Activated naive CD4-positive, alpha-beta T cell treated with Interleukin-2 at 50 U/mL for 16 hours (primary cell): Measurements from ENCODE around the gene CLDN18.

Experiments used
- DNase-seq: peaks from one replicate; pipeline ENCODE4 v3.0.0-alpha.2; 2020

Gene CLDN18

DNA sequence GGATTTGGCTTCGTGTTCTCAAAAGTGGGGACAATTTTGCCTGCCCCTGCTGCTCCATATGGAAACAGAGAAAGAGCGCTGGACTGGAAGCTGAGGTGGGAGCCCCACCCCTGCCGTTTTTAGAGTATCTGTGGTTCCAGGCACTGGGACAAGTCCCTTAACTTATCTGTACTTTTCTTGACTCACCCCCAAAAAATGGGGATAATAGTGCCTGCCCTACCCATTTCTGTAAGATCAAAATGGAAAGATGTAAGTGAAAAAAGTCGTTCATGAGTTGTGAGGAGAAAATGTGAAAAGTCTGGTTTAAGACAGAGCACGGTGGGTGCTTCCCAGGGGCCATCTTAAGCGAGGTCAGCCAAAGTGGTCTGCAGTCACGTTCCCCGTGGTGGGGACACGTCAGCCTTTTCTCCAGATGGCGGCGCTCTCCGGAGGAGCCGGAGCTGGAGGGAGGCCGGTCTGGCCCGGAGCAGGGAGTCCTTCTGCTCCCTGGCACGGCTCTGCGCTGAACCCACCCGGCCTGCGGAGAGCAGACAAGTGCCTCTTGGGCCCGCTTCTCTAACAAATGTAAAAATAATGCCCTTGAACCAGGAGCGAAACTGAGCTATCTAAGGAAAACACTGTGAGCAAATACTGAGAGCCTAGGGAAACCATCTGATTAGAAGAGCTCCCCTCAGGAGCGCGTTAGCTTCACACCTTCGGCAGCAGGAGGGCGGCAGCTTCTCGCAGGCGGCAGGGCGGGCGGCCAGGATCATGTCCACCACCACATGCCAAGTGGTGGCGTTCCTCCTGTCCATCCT is at the start of gene CLDN18:
CLDN18 (plus strand) TSS at position 690 of the 797 bp plus-strand sequence; CDS start at position 751, 61 bp downstream.
- no peak for DNase-seq

DNA sequence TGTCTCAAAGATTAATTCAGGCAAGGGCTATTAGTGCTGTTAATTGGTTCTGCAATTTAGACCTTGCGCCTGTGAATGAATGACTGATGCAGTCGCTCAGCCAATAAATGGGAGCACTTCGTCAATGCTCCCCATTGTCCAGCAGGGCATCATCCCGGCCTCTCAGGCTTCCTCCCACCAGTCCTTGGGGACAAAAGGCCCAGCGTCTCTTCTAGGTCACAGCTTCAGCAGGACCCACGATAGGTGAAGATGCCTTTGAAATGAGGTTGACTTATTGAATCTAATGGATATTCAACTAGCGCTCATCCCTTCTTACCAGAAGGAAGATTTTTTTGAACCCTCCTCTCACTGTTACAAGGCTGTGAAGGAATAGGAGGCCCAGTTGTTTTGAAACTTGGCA is 47.7 kb upstream of the CLDN18 start:
- no peak for DNase-seq

DNA sequence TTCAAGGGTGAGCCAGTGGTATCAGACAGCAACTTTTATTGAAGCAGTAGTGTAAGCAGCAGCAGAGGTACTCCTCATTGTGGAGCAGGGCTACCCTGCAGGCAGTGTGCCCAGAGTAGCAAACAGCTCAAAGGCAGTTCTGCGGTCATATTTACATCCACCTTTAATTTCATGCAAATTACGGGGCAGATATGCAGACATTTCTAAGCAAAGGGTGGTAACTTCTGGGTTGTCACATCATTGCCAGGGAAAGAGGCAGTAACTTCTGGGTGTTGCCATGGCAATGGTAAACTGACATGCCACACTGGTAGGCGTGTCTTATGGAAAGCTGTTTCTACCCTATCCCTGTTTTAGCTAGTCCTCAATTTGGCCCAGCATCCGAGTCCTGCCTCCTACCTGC is 46.5 kb upstream of the CLDN18 start:
- no peak for DNase-seq

DNA sequence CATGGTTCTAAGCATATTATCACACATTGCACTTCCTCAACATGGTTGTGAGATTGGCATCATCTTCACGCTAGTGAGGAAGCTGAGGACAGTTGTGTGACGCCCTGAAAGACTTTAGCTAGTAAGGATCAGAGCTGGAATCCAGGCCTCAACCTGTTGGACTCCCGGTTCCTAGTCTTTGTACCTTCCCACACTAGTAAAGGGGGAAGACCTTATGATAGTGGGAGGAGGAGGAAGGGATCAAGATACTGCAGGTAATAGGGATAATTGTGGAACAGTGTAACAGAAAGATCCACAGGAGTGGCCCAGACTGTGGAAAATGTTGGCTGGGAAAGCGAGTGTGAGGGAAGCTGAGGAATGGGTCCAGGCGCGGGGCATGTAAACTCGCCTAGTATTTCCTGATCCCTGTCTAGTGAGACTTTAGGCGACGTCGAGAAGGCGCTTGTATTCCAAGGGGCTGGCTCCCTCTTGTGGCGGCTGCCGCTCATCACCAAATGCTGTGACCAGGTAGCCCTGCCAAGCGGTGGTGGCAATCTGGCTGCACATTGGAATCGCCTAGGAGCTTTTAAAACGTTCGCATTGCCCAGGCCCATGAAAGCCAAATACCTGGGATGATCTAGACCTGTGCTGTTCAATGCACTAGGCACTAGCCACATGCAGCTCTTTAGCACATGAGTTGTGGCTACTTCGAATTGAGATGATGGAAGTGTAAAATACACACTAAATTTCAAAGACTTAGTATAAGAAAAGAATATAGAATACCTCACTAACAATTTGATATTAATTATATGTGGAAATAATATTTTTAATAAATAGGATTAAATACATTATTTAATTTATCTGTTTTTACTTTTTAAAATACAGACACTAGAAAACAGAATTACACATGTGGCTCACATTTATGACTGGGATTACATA is 38.8 kb upstream of the CLDN18 start:
- peak; percentile 50 for DNase-seq

DNA sequence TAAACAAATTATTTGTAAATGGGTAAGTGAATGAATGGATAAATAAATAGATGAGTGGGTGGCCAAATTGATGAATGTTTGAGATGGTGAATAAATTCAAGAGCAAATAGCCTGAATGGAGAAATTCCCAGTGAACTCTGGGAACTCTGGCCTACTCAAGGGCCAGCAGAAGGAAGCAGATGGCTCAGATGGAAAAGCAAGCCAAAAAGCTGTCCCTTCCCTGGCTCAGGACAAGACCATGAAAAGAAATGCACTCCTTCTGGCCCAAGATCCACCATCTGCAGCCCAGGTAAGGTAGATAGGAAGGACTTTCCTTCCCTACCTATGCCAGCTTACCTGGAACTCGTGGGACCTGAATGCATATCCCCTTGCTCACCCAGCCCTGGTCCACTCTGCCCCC is 37.6 kb upstream of the CLDN18 start:
- no peak for DNase-seq

DNA sequence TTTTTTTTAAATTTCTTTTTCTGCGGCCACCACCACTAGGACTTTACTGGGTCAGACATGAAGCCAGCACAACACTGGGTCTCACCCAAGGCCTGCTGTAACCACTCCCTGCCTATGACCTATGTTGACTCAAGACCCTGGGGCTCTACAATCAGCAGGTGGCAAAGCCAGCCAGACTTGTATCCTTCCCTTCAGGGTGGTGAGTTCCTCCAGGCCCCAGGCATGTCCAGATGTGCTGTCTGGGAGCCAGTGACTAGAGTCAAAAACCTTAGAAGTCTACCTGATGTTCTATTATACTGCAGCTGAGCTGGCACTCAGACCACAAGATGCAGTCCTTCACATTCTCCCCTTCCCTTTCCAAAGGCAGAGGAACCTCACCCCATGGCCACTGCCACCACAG is 31.6 kb upstream of the CLDN18 start:
- no peak for DNase-seq

DNA sequence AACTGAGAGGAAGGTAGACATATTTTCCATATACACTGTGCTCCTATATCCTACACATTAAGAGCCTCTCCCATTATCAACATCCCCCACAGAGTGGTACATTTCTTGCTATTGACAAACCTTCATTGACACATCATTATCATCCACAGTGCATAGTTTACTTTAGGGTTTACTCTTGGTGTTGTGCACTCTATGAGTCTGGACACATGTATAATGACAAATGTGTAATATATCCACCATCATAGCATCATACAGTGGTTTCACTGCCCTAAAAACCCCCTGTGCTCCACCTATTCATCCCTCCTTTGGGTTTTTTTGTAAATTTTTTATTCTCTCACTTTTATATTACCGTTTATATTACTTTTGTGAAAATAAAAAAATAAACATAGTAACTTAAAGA is 22.2 kb upstream of the CLDN18 start:
- no peak for DNase-seq

DNA sequence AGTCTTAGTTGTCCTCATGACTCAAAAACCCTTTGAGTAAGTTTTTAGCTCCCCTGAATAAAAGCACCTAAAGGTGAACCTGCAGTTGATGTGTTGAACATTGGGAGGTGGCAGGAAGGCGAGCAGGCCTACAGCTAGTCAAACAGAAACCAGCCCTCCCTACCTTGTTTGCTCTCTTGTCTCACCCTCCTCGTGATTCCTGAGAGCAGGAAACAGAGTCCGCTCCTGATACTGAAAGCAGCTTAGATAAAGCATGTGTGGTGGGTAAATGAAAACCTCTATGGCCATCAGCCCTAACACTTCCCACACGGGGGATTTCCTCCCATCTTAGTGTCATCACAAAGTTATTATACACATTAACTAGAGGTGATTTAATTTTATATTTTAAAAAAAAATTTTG is 21.8 kb upstream of the CLDN18 start:
- DNase-seq: no peak

DNA sequence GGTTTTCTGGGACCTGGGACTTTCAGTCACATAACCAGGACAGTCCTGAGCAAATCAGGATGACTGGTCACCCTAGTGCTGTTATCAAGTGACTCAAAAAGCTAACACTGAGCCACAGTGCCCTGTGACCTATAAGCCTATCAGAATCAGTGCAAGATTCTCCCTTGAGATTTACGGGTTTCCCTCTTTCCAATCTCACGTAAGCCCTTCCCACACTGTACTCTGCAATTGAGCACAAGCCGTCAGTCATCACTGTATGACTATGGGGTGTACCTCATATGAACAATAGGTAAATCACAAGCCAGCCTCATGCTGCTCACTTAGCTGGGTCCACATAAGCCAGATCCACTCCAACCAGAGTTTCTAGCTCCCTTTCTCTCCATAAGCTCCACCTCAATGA is 21.0 kb upstream of the CLDN18 start:
- DNase-seq: no peak

DNA sequence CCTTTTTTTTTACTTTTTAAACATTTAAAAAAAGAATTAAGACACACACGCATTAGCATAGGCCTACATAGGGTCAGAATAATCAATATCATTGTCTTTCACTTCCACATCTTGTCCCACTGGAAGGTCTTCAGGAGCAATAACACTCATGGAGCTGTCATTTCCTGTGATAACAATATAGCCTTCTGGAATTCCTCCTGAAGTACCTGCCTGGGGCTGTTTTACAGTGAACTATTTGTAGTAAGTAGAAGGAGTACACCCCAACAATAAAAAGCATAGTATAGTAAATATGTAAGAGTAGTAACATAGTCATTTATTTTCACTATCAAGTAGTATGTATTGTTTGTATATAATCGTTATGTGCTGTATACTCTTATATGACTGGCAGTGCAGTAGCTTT is 19.5 kb upstream of the CLDN18 start:
- DNase-seq: no peak

DNA sequence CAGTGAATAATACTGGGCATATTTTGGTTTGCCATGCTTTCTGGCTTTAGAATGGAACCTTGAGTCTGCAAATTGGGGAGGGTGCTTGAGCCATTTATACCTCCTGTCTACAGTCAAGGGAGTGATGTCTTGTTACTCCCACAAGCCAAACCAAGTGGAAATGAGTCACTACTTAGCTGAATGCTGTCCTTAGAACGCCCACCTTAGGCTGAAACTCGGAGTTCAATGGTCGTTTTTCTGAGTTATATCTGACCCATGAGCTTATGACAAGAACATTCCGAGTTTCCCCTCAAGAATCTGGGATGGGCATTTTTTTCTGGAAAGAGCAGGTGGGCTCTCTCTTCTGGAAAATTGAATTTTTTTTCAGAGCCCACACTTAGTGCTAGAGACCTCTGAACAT is 17.4 kb upstream of the CLDN18 start:
- no peak for DNase-seq

DNA sequence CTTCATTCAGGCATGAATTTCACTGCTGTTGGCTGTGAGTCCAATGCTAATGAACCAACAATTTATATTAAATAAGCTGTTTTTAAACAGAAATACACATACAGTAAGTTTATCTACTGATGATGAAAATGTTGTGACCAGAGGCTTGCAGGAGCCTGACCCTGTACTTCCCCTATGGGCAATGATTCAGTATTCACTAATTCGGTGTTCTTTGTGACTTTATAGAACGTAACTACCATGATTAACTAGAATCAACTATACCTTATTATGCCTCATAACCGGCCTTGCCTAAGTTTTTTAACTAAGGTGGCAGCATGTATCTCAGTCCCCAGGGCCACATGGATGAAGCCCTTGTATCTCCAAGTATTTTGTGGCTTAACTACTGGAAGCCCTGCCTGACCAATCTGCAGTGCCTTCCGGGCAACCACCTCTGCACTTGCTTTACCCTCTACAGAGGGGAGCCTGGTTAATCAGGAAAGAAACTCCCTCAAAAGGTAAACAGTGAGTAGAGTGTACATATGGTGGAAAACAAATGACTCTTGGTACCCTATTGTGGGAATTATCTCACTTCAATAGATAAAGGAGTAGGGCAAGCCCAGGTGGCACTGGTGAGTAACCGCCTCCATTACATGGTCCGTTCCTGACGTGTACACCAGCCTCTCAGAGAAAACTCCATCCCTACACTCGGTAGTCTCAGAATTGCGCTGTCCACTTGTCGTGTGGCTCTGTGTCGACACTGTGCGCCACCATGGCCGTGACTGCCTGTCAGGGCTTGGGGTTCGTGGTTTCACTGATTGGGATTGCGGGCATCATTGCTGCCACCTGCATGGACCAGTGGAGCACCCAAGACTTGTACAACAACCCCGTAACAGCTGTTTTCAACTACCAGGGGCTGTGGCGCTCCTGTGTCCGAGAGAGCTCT is 11.6 kb upstream of the CLDN18 start:
- no peak for DNase-seq

DNA sequence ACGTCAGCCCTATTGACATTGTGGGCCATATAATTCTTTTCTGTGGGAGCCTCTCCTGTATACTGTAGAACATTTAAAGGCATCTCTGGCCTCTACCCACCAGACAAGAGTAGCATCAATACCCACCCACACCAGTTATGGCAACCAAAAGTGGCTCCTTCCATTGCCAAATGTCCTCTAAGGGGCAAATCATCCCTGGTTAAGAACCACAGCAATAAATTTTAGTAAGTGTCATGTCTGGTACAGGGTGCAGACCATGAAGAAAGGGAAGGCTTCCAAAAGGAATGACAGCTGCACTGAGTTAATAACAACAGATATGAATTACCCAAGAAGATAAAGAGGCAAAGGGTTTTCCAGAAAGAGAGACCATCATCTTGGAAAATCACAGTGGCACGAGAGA is 6.9 kb upstream of the CLDN18 start:
- no peak for DNase-seq

DNA sequence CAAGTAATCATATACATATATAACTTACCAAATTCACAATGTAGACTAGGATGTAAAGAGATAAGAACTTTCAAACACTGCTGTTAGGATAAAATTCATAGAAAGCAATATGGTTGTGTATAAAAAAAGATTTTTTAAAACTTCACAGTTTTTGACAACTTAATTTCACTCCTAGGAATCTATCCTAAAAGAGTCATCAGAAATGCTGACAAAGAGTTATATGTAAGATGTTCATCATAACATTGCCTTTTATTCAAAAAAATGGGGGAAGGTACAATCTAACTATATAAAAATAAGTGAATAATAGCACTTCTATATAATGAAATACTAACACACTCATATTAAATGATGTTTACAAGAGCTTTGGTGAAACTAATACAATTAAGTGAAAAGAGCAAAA is 4.3 kb upstream of the CLDN18 start:
- DNase-seq: no peak

DNA sequence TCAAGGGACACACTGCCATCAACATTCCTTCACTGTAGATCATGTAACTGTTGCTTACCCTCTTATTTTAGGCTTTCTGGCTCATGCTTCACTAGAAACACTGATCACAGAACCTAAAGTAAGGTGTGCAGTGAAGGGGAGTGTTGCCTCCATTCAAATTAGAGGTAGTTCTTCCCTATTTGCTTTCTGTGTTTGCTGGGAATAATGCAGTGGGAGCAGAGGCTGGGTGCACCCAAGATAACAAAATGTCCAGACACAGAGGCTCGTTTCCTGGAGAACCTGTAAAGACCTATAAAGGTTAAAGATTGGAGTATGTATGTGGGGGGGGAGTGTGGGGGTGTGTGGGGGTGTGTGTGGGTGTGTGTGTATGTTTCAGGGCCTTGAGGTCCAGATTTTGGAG is 2.1 kb upstream of the CLDN18 start:
- DNase-seq: no peak

DNA sequence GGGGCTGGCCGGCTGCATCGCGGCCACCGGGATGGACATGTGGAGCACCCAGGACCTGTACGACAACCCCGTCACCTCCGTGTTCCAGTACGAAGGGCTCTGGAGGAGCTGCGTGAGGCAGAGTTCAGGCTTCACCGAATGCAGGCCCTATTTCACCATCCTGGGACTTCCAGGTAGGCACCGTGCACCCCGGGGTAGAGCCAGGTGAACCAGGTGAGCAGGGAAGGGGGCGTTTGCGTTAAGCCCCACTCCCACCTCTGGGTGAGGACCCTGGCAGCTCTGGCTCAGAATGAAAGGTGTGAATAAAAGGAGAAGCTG is 267 bp downstream of the CLDN18 start:
- DNase-seq: no peak

DNA sequence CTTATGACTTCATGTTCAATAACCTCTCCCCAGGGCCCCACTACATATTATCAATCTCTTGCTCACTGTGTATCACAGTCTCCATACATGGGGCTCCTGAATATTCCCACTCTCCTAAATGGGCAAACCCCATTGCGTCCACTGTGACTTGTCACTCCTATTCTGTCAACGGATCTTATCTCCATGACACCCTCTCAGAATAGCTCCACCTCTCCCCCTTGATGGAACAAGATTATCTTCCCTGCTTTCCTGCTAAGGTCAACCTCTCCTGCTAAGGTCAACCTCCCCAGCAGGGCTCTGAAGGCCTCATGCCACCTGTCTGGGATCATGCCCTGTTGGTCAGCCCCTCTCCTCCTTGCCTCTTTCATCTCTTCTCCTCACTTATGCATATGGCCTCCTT is 1.8 kb downstream of the CLDN18 start:
- no peak for DNase-seq

DNA sequence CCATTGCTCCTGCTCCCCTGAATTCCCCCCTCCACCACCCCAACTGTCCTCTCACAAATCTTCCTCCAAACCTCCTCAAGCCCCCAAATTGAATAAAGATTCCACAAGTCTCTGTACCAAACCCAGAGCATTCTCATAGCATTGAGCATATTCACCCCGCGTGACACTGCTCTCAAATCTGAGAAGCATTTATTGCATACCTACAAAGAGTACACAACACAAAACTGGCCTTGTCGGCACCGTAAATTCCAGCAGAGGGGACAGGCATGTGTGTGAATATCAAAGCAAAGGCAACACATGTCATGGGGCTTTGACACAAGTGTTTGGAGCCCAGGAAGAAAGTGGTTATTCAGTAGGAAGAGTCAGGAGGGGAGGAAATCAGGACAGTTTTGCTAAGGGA is 2.6 kb downstream of the CLDN18 start:
- no peak for DNase-seq

DNA sequence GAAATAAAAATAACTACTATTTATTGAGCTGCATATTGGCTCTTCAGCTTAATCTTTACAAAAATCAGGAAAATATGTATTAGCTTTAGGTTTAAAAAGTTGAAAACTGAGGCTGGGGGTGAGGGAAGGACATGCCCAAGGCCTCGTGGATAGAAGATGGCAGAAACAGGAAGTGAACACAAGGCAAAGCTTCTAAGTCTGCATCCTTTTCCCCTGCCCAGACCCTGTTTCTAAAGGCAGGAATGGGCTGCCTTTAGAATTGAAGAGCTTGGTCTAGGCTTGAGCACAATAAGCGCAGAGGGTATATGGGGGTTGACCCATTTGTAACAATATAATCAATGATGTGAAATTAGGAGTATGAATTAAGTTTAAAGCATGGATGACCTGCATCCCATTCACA is 6.1 kb downstream of the CLDN18 start:
- DNase-seq: no peak

DNA sequence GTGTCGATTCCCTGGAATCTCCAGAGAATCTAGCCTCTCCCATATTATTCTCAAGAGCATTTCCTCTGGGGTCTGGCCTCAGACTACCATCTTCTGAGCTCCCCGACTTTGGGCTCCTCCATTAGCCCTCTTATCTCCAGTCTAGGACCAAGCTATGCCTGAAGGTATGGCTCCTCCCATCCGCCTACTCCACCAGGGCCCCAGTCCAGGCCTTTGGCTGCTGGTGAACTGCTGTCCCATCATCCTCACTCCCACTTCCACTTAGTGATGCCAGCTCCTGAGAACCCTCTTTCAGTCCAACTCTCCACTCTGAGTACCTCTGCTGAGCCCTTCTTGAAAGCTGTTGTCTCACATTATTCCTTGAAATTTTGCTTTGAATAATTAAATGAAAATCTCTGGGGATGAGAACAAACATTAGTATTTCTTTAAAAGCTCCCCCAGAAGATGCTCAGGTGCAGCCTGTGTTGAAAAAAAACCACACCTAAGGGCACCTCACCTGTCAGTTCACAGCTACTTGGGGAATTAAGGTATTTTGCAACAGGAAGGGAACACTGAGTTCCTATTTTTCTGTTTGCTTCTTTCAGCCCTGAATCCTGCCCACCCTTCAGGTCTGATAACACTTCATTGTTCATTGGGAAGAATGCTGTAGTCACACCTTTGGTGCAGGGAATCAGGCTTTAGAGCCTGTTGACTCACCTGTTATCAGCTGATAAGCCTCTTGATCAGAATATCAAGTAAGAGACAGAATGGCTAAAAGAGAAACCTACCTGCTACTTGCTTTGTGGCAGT is 9.5 kb downstream of the CLDN18 start:
- no peak for DNase-seq

DNA sequence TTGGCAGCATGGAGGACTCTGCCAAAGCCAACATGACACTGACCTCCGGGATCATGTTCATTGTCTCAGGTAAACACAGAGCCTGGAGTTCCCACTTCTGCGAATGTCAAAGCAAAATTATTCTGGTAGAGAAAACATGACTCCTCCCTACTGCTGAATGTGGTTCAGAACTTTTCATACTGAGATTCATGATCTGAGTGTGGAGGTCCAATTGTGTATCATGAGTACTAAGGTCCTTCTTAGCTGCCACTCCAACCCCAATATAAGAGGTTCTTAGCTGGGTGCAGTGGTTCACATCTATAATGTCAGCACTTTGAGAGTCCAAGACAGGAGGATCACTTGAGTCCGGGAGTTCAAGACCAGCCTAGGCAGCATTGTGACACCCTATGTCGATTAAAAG is 13.8 kb downstream of the CLDN18 start:
- DNase-seq: no peak

DNA sequence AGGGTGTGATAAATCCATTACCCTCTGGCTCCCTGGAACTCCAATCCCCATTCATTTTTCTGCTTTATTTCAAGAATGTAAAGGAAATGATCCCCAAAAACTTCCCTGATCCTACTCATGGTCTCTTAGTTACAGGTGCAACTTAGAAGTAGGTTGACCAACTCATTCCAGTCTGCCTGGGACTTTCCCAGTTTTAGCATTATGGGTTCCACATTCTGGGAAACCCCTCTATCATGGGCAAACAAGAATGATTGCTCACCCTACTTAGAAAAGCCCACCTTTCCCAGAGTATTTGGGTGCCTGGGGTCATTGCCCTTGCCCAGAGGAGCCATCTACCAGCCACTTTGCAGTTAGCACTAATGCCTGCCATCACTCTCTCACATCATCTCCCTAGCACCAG is 15.6 kb downstream of the CLDN18 start:
- DNase-seq: no peak

DNA sequence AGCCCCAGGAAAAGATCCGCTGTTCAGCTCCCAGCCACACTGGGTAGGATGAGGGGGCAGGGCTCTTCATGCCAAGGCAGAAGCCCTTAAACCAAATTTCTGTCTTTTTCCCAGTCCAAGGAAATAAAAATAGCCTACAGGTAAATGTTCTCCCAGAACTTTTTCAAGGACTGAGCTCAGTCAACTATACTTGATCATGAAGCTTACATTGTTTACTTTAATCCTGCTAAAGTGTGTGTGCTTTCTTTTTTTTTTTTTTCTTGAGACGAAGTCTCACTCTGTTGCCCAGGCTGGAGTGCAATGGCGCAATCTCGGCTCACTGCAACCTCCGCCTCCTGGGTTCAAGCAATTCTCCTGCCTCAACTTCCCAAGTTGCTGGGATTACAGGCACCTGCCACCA is 17.9 kb downstream of the CLDN18 start:
- no peak for DNase-seq
